Glutamatergic neuron (in vitro differentiated cells): ENCODE data around the gene ADAM33. TPM values are rescaled to one million over a fixed set of nuclear protein-coding genes. Genes with fewer than 3 reads are reported as not detected.

Experiments used
- DNase-seq: peaks from one replicate; pipeline ENCODE4 v3.0.0; 2022
- H3K27ac Mint-ChIP-seq: one replicate; pipeline ENCODE4 v1.8.0; 2020; ENCODE audit warnings: mild to moderate bottlenecking, mixed read lengths, inconsistent platforms; ENCODE audit not compliant: unreplicated experiment
- H3K27me3 Mint-ChIP-seq: one replicate; pipeline ENCODE4 v1.8.0; 2020; ENCODE audit warnings: mild to moderate bottlenecking, moderate library complexity, mixed read lengths, inconsistent platforms; ENCODE audit not compliant: unreplicated experiment
- H3K36me3 Mint-ChIP-seq: one replicate; pipeline ENCODE4 v1.8.0; 2020; ENCODE audit warnings: mild to moderate bottlenecking, mixed read lengths, inconsistent platforms; ENCODE audit not compliant: unreplicated experiment
- H3K4me1 Mint-ChIP-seq: one replicate; pipeline ENCODE4 v1.8.0; 2020; ENCODE audit warnings: mild to moderate bottlenecking, low read depth, mixed read lengths, inconsistent platforms; ENCODE audit not compliant: unreplicated experiment
- H3K4me3 Mint-ChIP-seq: one replicate; pipeline ENCODE4 v1.8.0; 2020; ENCODE audit warnings: mild to moderate bottlenecking, mixed read lengths, inconsistent platforms; ENCODE audit not compliant: unreplicated experiment
- H3K9me3 Mint-ChIP-seq: one replicate; pipeline ENCODE4 v1.8.0; 2020; ENCODE audit warnings: mild to moderate bottlenecking, moderate library complexity, mixed read lengths, inconsistent platforms; ENCODE audit not compliant: unreplicated experiment
- total RNA-seq: library from RNA; stranded (reverse); fragmentation: NEBNext Ultra II Directional; extraction: Animal tissue kit (Norgen Biotek cat#: 25700); gene quantifications from one replicate; pipeline ENCODE4 v1.2.1, GENCODE V29; 2021; ENCODE audit not compliant: unreplicated experiment
- TF ChIP-seq, protein P1 (sequence below): fragments of 200-600 bp; sonication (generic); IDR thresholded peaks from one replicate; pipeline ENCODE4 v1.5.0; 2021; ENCODE audit not compliant: partially characterized antibody, unreplicated experiment

Gene ADAM33
- total RNA-seq, 1 donor from 2014 or later = 0.27 TPM

DNA sequence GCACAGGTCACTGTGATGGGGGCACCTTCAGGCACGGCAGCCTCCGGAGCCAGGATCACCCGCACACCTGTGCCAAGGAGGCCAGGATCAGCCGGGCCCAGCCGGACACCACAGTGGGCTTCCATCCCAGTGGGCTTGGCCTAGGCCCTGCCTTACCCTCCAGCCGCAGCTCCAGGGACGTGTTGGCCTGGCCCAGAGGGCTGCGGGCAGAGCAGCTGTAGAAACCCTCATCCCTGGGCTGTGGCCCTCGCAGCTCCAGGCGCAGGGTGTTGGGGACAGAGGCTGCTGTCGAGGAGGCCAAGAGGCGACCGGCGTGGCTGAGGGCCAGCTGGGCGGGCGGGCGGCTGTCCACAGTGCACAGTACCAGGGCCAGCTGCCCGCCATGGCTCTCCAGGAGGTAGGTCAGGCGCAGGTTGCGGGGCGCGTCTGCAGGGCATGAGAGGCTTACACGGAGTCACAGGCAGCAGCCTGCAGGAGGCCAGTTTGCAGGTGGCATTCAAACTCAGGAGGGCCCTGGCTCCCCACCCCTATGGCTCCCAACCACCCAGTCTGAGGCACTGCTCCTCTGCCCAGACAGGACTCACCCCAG is 11.0 kb upstream of the ADAM33 start:
- peaks cover 2% of the 10 kb centered on the region for H3K27me3 Mint-ChIP-seq
- peaks cover 3% of the 10 kb centered on the region for H3K9me3 Mint-ChIP-seq
- TF ChIP-seq, protein P1, sequence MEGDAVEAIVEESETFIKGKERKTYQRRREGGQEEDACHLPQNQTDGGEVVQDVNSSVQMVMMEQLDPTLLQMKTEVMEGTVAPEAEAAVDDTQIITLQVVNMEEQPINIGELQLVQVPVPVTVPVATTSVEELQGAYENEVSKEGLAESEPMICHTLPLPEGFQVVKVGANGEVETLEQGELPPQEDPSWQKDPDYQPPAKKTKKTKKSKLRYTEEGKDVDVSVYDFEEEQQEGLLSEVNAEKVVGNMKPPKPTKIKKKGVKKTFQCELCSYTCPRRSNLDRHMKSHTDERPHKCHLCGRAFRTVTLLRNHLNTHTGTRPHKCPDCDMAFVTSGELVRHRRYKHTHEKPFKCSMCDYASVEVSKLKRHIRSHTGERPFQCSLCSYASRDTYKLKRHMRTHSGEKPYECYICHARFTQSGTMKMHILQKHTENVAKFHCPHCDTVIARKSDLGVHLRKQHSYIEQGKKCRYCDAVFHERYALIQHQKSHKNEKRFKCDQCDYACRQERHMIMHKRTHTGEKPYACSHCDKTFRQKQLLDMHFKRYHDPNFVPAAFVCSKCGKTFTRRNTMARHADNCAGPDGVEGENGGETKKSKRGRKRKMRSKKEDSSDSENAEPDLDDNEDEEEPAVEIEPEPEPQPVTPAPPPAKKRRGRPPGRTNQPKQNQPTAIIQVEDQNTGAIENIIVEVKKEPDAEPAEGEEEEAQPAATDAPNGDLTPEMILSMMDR = no peak
- DNase-seq = no peak
- no peaks in the 10 kb centered on the region for H3K4me1 Mint-ChIP-seq
- no peaks in the 10 kb centered on the region for H3K36me3 Mint-ChIP-seq
- no peak overlapping the region for H3K4me3 Mint-ChIP-seq
- no peak overlapping the region for H3K27ac Mint-ChIP-seq

DNA sequence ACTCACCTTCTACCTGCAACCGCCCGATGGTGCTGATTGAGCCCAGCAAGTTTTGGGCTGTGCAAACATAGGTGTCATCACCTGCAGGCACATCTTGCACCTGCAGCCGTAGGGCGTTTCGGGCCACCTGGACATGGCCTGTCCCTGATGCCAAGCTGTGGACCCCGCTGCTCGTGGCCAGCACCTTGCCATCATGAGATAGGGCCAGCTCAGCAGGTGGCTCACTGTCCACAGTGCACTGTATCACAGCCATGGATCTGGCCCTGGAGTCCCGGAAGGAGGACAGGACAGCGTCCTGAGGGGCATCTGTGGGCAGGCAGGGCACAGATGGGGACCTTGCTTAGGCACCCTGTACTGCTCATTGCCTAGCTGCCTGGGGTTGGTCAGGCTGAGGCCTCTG is 10.1 kb upstream of the ADAM33 start:
- H3K36me3 Mint-ChIP-seq = no peaks in the 10 kb centered on the region
- H3K4me3 Mint-ChIP-seq = no peak overlapping the region
- H3K4me1 Mint-ChIP-seq = no peaks in the 10 kb centered on the region
- H3K27me3 Mint-ChIP-seq = peaks cover 2% of the 10 kb centered on the region
- peaks cover 3% of the 10 kb centered on the region for H3K9me3 Mint-ChIP-seq
- H3K27ac Mint-ChIP-seq = no peak overlapping the region
- DNase-seq = no peak
- TF ChIP-seq, protein P1 = no peak

DNA sequence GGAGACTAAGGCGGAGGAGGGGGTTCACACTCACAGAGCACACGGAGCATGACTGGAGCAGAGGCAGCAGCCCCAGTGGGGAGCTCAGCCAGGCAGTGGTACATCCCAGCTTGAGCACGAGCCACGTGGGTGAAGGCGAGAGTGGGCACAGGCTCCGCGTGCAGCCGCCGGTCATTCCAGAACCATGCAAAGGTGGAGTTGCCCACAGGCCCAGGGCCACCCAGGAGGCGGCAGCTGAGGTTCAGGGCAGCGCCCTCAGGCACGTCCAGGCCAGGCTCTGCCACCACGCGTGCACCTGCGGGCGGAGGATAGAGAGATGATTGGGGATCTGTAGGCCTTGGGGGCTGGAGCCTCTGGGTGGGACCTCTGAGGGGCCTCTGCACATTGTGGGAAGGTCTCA is 9.5 kb upstream of the ADAM33 start:
- Mint-ChIP-seq H3K4me1 (peaks cover 2% of the 10 kb centered on the region), H3K36me3 (no peaks in the 10 kb centered on the region), H3K9me3 (peaks cover 3% of the 10 kb centered on the region), H3K27ac (no peak overlapping the region), H3K4me3 (no peak overlapping the region), H3K27me3 (peaks cover 6% of the 10 kb centered on the region)
- TF ChIP-seq, protein P1 = no peak
- DNase-seq = no peak

GRCh38 chr20:3690413-3690812 is 8.6 kb upstream of the ADAM33 start:
- no peak for DNase-seq
- H3K4me3 Mint-ChIP-seq = no peak overlapping the region
- H3K27ac Mint-ChIP-seq = no peak overlapping the region
- H3K27me3 Mint-ChIP-seq = peaks cover 8% of the 10 kb centered on the region
- peaks cover 2% of the 10 kb centered on the region for H3K4me1 Mint-ChIP-seq
- TF ChIP-seq, protein P1 = no peak
- peaks cover 6% of the 10 kb centered on the region for H3K9me3 Mint-ChIP-seq
- H3K36me3 Mint-ChIP-seq = no peaks in the 10 kb centered on the region

DNA sequence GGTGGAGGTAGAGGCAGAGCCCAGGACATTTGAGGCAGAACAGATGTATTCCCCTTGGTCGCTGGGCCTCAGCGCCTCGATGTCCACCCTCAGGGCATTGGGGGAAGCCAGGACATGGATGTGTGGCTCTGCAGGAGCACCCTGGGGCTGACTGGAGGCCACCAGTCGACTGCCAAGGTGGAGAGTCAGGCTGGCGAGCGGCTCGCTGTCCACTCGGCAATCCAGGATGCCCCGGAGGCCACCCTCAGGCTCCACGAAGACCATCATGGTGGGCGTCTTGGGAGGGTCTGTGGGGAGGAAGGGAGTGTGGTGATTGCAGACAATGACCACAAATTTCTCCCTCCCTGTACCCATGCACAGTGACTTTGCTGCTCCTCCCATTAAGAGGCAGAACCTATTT is 8.2 kb upstream of the ADAM33 start:
- H3K4me3 Mint-ChIP-seq = no peak overlapping the region
- H3K4me1 Mint-ChIP-seq = peaks cover 2% of the 10 kb centered on the region
- H3K9me3 Mint-ChIP-seq = peaks cover 6% of the 10 kb centered on the region
- H3K36me3 Mint-ChIP-seq = no peaks in the 10 kb centered on the region
- TF ChIP-seq, protein P1 = no peak
- peaks cover 8% of the 10 kb centered on the region for H3K27me3 Mint-ChIP-seq
- no peak for DNase-seq
- no peak overlapping the region for H3K27ac Mint-ChIP-seq
